GM21717 (cell line): ENCODE measurements around the gene WNT4.

ENCODE experiments used
- ATAC-seq: cut with Tn5 transposase; IDR thresholded peaks from one replicate; pipeline ENCODE4 v1.9.1; 2021; ENCODE audit warnings: mild to moderate bottlenecking, moderate library complexity; ENCODE audit not compliant: unreplicated experiment

The WNT4 gene

DNA sequence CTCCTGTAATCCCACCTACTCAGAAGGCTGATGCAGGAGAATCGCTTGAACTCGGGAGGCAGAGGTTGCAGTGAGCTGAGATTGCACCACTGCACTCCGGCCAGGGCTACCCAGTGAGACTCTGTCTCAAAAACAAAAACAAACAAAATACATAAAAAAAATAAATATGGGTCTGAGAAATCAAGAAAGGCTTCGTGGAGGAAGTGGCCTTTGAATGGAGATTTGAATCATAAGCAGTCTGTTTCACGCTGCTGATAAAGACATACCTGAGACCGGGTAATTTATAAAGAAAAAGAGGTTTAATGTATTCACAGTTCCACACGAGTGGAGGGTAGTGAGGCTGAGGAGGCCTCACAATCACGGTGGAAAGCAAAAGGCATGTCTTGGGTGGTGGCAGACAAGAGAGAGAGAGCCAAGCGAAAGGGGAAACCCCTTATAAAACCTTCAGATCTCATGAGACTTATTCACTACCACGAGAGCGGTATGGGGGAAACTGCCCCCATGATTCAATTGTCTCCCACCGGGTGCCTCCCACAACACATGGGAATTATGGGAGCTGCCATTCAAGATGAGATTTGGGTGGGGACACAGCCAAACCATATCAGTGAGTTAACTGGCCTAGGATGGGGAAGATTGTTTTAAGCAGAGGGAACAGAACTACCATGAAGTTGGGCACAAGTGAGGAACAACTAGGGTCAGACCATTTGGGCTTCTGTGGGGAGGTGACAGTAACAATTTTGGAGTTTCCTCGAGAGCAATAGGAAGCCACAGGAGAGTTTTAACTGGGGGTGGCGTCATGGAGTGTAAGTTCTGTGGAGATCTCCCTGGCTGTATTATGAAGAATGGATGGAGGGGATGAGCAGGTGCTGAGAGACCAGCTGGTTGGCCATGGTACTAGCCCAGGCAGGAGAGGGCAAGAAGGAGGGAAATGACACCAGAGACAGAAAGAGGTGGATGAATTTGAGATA lies 22.2 kb upstream of the WNT4 start:
- no peak for ATAC-seq

DNA sequence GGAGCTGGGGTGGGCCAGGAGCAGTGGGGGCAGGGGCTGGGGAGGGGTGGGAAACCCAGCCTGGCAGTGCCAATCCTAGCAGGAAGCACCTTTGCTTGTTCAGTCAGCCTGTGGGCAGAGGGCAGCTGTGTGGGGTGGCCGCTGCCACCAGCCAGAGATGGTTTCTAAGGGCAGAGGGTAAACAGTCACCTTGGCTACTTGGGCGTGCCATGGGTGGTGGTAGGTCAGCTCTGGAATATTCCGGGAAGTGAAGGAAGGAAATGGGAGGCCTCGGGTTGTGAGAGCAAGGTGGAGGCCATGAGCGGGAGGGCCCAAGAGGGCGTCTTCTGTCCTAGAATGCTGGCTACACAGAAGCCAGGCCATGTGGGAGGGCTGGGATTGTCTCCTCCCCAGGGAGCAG lies 20.7 kb upstream of the WNT4 start:
- ATAC-seq = no peak

DNA sequence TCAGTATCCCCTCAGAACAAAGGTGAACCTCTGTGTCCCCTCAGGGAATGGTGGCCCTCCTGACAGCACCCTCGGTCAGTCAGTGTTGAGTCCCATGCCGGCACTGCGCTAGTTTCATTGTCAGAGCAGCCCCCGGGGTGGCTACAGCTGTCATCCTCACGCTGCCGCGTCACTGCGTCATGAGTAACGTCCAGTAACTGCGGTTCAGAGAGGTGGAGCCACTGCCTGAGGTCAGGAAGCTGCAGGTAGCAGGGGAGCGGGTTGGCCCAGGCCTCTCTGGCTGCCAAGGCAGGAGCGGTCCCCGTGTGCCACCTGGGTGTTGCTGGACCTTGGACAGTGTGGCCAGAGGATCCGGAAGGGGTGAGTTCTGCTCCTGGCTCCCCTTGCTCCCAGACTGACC lies 20.2 kb upstream of the WNT4 start:
- no peak for ATAC-seq

DNA sequence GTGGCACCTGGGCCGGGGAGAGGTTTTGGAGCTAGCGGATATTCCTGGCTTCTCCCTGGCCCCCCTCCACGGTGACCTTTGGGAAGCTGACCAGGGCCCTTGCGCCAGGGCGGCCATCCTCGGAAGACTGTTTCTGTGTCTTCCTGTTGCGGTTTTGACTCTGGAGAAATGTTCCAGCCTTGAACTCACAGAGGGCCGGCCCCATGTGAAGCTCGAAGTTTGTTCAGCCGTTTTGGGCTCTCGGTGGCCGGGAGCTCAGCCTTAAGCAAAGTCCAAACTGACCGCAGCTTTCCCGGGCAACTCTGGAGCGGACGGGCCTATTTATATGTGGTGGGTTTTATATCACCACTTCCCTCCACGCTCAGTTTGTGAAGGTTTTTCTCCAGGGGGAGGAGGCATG lies 17.0 kb upstream of the WNT4 start:
- no peak for ATAC-seq

DNA sequence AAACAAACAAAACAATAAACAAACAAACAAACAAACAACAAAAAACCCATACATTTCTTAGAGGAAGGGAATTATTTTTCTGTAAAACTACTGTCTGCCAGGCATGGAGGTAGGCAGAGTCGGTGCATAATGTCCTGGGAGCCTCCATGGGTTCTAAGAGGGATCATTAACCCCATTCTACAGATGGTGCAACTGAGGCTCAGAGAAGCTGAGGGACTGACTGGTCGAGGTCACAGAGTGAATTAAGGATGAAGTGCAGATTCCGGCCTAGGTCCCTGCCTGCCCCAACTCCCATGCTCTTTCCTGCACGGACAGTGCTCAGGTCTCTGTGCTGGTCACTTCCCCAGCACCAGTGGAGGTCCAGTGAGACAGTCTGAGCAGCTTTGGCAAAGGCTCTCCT lies 15.8 kb upstream of the WNT4 start:
- no peak for ATAC-seq

DNA sequence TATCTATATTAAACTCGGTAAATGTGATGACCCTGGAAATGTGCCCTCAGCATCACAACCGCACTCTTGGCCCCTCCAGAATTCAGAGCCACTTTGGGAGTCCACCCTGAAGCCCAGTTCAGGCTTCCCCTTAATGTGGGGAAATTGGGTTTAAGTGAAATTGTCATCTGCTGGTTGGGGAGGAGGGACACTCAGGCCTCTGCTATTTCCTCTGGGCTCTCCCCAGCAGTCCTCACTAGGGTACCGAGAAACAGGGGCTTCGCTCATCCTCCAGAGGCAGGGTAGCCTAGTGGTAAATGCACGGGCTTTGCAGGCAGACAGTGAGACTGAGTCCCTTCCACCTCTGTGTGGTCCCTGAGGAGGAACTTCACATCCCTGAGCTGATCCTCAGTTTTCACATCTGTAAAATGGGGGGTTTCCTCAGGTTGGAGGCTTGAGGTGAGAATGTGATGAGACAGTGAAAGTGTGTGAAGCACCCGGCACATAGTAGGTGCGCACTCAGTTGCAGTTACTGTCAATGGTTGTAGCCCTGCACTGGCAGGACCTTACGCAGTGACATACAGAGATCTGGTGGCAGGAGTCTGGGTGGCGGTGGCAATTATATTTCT lies 14.6 kb upstream of the WNT4 start:
- ATAC-seq = no peak

DNA sequence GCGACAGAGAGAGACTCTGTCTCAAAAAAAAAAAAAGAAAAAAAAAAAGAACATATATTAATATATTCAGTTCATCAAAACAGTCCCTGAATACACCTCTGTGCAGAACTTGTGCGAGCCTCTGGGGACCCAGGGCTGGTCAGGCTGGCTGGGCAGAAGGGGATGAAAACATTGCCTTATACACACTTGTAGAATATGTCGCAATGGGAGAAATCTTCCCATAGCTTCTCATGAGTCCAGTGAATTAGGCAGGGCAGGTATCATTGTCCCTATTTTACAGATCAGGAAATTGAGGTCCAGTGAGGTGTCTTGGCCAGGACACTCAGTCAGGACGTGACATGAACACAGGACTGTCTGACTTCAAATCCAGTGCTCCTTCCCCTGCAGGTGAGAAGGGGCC lies 12.6 kb upstream of the WNT4 start:
- no peak for ATAC-seq

DNA sequence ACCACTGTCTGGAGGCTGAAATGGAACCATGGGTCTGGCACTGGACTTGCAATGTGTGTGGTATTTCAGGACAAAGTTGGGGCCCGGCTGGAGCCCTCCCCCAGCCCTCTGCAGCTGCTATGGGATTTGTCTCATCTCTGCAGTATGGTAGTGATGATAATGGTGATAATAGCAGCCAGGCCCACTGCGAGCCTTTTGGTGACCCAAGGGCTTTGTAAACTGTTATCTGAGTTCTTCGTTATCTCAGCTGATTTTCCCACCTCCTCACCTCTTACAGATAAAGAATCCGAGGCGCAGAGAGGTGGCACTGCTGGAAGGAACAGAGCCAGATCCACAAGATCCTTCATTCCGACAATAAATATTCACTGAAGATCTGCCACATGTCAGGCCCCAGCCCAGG lies 11.7 kb upstream of the WNT4 start:
- no peak for ATAC-seq

DNA sequence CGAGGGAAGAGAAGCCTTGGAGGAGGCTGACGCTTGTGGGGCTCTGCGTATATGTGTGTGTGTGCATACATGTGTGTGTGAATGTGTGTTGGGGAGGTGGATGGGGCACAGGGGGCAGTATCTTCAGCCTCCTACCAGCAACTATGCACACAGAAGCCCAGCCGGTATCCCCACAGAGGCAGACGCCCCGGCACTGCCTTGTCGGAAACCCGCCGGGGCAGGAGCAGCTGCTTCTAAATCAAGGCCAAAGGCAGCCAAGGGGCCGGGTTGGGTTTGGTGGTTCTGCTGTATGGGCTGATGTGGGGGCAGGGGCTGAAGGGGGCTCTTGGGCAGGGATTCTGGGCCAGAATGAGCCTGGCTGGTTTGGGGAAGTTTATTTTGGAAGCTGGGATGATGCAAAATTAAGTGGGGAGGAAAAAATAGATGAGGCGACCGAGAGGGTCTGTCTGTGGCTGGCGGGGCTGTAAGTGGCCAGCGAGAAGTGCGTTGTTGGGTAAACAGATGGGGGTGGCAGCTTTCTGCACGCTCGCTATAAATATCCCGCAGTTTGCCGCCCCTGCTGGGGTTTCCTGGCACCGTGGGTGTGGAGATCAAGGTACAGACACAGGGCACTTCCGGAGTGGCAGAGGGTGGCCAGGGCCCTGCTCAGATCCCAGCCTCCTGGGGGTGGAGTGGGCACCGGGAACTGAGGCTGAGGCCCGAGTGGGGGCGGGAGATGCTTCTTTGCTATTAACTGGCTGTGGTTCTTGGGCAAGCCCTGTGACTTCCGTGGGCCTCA lies 11.0 kb upstream of the WNT4 start:
- no peak for ATAC-seq

DNA sequence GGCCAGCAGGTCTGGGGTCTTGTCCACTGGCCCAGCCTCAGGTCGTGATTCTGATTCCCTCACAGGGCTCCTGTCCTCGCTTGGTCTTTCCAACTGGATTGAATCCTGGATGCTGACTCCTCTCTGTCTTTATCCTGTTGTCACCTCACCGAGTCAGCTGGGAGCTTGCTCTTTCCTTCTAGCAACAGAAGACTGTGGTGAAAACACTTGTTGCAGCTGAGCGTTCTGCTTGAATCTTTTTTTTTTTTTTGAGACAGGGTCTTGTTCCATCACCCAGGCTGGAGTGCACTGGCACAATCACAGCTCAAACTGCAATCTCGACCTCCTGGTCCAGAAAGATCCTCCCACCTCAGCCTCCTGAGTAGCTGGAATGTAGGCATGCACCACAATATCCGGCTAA lies 8.0 kb upstream of the WNT4 start:
- no peak for ATAC-seq

DNA sequence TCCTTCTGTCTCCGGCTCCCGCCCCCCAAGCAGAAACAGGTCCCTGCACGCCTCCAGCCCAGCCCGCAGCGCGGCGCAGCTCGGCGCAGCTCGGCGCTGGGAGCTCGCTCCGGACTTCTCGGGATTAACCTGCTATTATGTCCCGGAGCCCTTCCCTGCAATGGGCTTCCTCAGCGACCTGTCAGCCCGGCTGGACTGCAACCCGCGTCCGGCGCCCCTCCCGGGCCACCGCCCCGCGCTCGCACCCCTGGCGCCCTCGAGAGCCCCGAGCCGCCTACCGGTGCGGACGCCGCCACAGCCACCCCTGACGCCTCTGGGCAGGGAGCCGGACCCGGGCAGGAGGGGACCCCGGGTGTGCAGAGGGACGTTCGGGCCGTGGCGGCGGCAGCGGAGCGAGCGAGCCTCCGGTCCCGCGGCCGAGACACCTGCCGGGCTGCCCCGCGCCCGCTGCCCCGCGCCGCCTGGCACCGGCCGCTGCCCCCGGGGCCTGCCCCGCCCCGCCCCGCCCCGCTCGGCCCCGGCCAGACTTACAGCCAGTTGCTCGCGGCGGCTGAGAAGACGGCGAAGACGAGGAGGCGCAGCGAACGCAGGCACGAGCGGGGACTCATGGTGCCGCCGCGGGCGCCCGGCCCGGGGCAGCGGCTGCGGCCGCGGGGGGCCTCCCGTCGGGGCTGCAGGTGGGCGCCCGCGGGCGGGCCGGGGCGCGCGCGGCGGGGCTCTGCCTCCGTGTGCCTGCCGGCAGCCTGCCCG lies 407 bp downstream of the WNT4 start:
- ATAC-seq = no peak

DNA sequence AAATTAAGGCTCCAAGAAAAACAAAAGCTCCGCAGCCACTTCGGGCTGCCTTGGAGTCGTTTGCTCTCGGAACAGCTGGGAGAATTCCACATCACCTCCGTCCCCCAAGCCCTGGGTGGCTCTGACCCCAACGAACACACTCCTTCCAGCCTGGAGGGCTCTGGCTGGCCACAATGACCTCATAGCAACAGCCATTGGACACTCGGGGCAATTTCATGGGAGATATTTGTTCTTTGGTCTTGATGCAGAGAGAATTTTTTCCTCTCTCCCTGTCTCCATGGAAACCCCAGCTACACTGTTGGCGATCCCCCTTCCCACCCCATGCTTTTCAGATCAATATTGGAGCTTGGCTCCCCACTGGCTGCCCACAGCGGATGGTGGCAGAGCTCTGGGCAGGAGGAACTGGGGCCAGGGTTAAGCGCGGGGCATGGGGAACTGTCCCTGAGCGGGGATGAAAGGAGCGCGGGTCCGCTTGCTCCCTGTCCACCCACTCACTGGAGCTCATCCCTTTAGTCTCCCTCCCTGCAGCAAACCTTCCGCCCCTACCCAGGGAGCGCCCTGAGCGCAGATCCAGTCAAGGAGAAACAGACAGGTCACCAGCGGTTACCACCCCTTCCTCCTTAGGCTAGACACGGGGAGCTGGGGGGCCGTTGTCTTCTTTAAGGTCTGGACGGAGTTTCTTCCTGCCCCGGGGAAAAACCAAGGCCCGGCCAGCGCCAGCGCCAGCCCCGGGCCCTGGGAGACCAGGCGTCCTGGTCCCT lies 1.2 kb downstream of the WNT4 start:
- ATAC-seq = no peak

DNA sequence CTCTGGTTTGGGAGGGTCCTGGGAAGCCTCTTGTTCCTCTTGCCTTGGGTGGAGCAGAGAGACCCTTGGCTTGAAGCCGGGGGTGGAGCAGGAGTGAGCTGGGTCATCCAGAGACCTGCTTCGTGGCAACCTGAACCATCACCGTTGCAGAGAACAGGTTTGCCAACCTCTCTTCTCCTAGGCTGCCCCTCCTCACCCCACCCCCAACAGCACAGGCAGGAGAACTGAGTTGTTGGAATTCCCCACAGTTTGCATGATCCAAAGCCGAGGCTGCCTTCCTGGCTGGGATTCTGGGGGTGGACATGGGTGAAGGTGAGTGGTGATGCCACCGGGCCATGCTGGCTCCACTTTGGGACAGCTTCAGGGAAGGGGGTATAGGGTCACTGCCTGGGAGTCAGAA lies 2.2 kb downstream of the WNT4 start:
- ATAC-seq = no peak

DNA sequence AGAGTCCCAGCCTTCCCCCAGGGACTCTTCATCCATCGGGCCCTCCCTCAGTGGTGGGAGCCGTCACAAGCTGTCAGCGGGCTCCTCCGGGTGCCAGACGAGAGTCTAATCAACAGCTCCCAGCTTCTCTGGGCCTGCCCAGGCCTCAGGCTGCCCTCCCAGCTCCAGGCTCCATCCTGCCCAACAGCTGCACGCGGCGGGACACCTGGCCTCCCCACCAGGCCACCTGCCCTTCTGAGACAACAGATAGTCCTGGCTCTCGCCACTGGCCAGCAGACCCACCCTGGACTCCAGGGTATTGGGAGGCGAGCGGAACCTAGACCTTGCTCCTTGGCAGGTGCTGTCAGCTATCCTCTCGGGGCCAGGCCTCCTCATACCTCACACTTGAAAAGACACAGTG lies 3.1 kb downstream of the WNT4 start:
- ATAC-seq = no peak

DNA sequence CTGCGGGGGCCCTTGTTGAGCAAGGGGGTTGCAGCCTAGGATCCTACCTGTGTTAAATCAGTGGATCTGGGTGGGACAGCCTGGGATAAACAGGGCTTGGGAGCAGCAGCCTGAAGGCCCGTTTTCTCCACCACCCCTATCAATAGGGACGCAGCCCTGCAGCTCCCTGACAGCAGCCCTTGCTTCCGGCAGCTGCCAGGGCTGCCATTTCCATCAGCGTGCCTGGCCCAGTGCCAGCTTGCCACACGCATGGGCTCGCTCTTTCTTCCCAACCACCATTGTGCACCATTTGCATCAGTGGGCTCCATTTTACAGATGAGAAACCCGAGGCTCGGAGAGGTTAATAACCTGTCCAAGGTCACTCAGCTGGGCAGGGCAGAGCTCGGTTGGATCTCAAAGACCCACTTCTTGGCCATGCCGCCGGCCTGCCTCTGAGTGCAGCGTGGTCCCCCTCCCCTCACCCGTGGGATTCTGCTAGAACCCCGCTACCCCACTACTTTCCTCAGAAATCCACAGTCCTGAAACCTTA lies 3.8 kb downstream of the WNT4 start:
- ATAC-seq = no peak

DNA sequence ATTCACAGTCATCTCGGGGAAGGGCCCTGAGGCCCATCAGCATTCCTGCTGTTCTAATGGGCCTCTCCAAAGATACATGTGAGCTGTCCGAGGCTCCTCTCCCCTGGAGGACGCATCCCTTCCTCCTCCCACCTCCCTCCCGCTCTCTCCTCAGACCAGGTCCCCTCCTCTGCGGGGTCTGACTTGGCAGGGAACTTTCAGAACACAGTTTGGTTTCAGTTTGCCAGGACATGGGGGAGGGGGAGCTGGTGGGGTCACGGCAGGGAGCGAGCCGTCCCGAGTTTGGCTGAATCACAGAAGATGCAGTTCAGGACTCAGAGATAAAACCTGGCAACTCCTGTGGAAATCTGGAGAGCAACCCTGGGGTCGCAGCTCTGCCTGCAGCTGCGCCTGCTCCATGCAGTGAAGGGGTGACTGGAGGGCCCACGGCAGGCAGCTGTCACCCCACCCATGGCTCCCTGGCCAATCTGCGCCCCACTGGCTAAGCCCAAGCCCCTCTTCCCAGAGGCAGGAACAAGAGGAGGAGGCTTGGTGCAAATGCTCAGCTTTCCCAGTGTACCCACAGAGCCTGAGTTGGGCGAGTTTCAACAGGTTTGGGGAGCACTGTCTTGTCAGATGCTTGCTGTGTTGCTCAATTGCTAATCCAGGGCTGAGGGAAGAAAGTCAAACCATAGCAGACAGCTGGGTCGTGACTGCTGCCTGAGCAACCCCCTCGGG lies 5.7 kb downstream of the WNT4 start:
- ATAC-seq = no peak

DNA sequence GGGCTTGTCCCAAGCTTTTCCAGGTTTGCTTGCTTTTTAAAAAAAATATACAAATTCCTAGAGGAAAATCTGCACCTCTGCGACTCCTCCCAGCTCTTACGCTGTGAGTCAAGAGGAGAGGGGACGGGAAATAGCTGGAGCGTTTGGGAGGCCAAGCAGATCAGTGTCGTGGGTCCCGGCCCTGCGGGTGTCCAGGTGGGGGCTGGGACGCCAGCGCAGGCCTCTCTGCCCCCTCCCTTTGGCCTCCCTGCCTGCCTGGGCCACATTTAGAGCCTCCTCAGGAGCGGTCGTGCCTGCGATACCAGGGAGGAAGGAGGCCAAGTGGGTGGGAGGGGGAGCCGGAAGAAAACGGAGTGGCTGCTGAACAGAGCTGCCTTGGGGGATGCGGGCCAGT lies 9.0 kb downstream of the WNT4 start:
- ATAC-seq = no peak

DNA sequence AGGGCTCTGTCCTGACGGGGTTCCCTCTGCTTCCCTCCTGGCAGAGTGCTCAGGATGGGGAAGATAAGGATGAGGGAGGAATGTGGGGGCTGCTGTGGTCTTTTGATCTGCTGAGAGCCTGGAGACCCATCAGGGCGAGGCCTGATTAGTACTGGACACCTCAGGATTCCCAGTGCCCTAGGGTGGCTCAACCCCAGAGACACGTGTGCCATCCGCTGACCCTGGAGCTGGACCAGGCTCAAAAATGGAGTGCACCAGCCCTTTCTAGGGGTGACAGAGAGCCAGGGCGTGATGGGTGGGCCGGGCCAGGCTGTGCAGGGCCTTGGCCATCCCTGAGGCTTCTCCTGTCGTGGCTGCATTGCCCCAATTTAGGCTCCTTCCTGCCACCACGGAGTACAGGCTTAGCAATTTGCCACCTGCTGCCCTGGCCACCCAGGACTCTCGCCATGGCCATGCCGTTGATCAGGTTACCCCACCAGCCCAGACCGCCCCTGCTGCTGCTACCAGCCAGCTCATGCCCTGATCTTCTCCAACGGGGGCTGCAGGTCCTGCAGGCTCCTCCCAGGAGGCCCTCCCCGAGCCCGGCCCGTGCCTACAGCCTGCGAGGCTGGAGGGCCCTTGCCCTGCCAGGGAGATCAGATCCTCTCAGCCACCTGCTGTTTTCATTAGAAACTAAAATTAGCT lies 9.5 kb downstream of the WNT4 start:
- no peak for ATAC-seq
